Neutrophil (primary cell): ENCODE measurements around the gene HSD3B7.

Experiments used
- H3K27ac ChIP-seq: fragments of 200-600 bp; sonication (generic); 2 replicates; pipeline ENCODE4 v1.5.1; 2016; ENCODE audit warnings: mild to moderate bottlenecking, moderate library complexity
- H3K27me3 ChIP-seq: fragments of 200-600 bp; sonication (generic); 2 replicates; pipeline ENCODE4 v1.6.0; 2016; ENCODE audit warnings: mild to moderate bottlenecking
- H3K36me3 ChIP-seq: fragments of 200-600 bp; sonication (generic); 2 replicates; pipeline ENCODE4 v1.5.1; 2017
- H3K4me1 ChIP-seq, 2 experiments: fragments of 200-600 bp in 1 of 2; sonication (generic) in 1 of 2; 1 replicate in 1 of 2; 2 replicates in 1 of 2; pipeline versions ENCODE4 v1.5.1 to v1.6.1; 2013 to 2016; ENCODE audit warnings: low read depth in 1 of 2, low read length in 1 of 2, mild to moderate bottlenecking in 1 of 2, moderate library complexity in 1 of 2; ENCODE audit not compliant: control insufficient read depth in 1 of 2, insufficient read depth in 1 of 2
- H3K4me3 ChIP-seq, 2 experiments: fragments of 200-600 bp in 1 of 2; sonication (generic) in 1 of 2; 1 replicate in 1 of 2; 2 replicates in 1 of 2; pipeline ENCODE4 v1.5.1; 2013 to 2016; ENCODE audit warnings: low read depth in 1 of 2, low read length in 1 of 2, mild to moderate bottlenecking in 1 of 2, moderate library complexity in 1 of 2
- H3K9me3 ChIP-seq: fragments of 200-600 bp; sonication (generic); 2 replicates; pipeline ENCODE4 v1.5.1; 2016
- CTCF ChIP-seq: fragments of 200-600 bp; sonication (generic); IDR thresholded peaks from 2 replicates; pipeline ENCODE4 v1.5.1; 2016; ENCODE audit warnings: antibody characterized with exemption

The HSD3B7 gene

DNA sequence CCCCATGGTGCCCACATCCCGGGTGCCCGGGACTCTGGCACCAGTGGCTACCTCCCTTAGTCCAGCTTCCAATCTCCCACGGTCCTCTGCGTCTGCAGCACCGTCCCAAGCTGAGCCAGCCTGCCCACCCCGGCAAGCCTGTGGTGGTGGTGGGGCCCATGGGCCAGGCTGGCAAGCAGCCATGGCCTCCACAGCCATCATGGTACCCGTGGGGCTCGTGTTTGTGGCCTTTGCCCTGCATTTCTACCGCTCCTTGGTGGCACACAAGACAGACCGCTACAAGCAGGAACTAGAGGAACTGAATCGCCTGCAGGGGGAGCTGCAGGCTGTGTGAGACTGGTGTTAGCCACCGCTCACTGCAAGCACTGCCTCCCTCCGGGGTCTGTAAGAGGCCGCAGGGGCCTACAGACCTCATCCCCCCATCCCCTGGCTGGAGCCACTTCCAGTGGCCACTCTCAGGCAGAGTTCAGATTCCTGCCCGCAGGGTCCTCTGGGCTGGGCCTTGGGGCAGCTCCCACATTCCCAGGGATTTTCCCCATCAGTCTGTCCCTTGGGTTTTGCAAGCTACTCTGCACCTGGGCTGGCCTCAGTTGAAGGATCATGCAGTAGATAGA lies 31.4 kb upstream of the HSD3B7 start:
- H3K4me1 ChIP-seq: peaks cover 33 to 41% of the 10 kb centered on the region in 2 experiments
- peak overlapping the region; percentile 50 for H3K27ac ChIP-seq
- no peaks in the 10 kb centered on the region for H3K27me3 ChIP-seq
- no peak overlapping the region for H3K4me3 ChIP-seq
- H3K36me3 ChIP-seq: peaks cover 22% of the 10 kb centered on the region
- no peaks in the 10 kb centered on the region for H3K9me3 ChIP-seq
- TF ChIP-seq CTCF: peak; percentile 45

- H3K9me3 ChIP-seq: no peaks in the 10 kb centered on the region
- H3K27ac ChIP-seq: peak overlapping the region; percentile 50
- H3K27me3 ChIP-seq: no peaks in the 10 kb centered on the region
- no peak overlapping the region for H3K4me3 ChIP-seq
- peaks cover 32 to 36% of the 10 kb centered on the region in 2 experiments for H3K4me1 ChIP-seq
- TF ChIP-seq CTCF: no peak
- H3K36me3 ChIP-seq: peaks cover 22% of the 10 kb centered on the region
These were observed 30.0 kb upstream of the HSD3B7 start for GRCh38 chr16:30954993-30955392.

- H3K9me3 ChIP-seq: no peaks in the 10 kb centered on the region
- H3K27ac ChIP-seq: peak overlapping the region; percentile 98
- no peaks in the 10 kb centered on the region for H3K27me3 ChIP-seq
- no peak for TF ChIP-seq CTCF
- H3K36me3 ChIP-seq: peaks cover 32% of the 10 kb centered on the region
- H3K4me1 ChIP-seq: peaks cover 16 to 17% of the 10 kb centered on the region in 2 experiments
- H3K4me3 ChIP-seq: peak overlapping the region; percentile 80 to 89
These were observed 28.2 kb upstream of the HSD3B7 start for GRCh38 chr16:30956601-30957455.

DNA sequence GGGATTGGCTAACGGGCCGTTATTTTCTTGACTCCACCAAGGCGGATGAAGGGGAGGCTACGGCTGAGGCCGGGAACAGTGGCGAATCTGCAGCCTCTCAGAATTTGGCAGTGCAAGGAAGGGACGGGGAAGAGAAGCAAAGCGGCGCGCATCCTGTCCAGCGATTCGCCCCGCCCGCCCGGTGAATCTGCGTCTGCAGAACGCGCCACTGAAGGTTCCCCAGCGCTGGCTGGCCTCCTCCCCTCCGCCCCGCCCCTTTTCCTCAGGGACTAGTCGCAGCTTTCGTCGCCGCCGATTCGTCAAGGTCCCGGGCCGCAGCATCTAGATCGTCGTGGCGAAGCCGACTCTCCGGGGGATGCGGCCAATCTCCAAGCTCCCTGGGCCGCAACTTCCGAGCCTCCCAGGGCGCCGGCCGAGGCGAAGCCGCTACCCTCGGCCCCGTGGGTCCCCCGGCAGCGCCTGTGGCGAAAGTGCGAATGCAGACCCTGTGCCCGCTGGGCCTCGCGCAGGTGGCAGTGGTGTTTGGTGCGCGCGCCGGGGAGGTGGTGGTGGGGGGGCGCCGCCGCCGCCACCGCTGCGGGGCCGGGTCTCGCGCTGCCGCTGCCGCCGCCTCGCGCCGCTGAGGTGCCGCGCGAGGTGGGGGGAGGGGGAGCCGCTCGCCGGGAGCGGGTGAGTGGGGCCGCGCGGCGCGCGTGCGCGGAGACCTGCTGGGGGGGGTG lies 27.4 kb upstream of the HSD3B7 start, which contains the start of gene SETD1A:
TSS of gene SETD1A (plus strand) at position 299 of the 719 bp plus-strand sequence. CDS start 978 bp downstream, outside the sequence.
- H3K36me3 ChIP-seq: peaks cover 32% of the 10 kb centered on the region
- H3K27ac ChIP-seq: peak within 1 kb of the TSS; percentile 98
- peak; percentile 66 for TF ChIP-seq CTCF
- H3K4me3 ChIP-seq: peak within 1 kb of the TSS; percentile 80 to 89
- no peaks in the 10 kb centered on the region for H3K27me3 ChIP-seq
- H3K4me1 ChIP-seq: peaks cover 16 to 17% of the 10 kb centered on the region in 2 experiments
- H3K9me3 ChIP-seq: no peaks in the 10 kb centered on the region

DNA sequence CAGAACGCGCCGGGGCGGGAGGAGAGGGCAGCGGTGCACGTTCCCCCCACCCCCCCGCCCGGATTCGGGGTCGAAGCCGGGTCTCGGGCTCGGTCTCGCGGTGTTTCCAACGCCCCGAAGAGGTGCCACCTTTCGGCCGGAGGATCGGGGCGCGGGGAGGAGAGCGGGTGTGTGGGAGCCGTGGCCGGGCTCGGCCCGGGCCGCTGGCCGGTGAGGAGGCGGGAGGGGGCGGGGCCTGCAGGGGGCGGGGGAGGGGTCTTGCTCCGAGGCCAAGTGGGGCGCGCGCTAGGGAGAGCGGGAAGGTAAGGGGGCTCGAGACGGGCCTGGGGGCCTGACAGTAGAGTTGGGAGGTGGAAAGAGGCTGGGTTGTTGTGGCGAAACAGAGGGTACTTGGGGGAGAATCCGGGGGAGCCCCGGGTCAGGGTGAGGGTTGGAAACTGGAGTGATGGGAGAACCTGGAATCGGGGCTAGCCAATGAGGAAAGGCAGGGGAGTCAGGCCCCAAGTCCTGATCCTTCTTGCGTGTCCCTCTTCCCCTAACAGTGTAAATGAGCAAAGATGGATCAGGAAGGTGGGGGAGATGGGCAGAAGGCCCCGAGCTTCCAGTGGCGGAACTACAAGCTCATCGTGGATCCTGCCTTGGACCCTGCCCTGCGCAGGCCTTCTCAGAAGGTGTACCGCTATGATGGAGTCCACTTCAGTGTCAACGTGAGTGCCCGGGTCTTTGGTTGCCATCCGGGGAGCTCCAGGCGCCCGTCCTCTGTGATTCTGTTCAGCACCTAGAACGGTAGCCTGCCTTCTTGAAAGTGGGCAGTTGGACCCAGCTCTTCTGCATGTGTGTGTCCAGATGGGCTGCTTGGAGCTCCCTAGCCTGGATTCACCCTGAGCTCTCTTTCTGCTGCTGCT lies 26.6 kb upstream of the HSD3B7 start:
- Histone ChIP-seq H3K27me3 (no peaks in the 10 kb centered on the region), H3K9me3 (no peaks in the 10 kb centered on the region), H3K36me3 (peaks cover 29% of the 10 kb centered on the region), H3K4me3 (peak overlapping the region; percentile 80 to 89), H3K4me1 (peaks cover 16 to 17% of the 10 kb centered on the region in 2 experiments), H3K27ac (peak overlapping the region; percentile 98)
- no peak for TF ChIP-seq CTCF
